Common myeloid progenitor, CD34-positive (primary cell): ENCODE data around the gene ETNK1.

Source experiments
- CTCF ChIA-PET: fragments of 350-600 bp; sonication (Branson Sonifier 250); formaldehyde crosslinking; loops from one replicate; lab custom pipeline; 2021; ENCODE audit warnings: antibody characterized with exemption; lab: Charles Lee
- POLR2A ChIA-PET: fragments of 350-600 bp; sonication (Branson Sonifier 250); formaldehyde crosslinking; loops from one replicate; lab custom pipeline; 2021; ENCODE audit warnings: antibody characterized with exemption; lab: Charles Lee
- DNase-seq, 3 donors: peaks; one replicate each; pipeline versions ENCODE4 v3.0.0 to v3.0.0-alpha.2; 2013
- H3K27ac ChIP-seq, 2 experiments: 1 replicate in 1 of 2; 2 replicates in 1 of 2; pipeline ENCODE4 v1.7.0; 2013; ENCODE audit warnings: inconsistent platforms in 2 of 2, low read length in 2 of 2, mild to moderate bottlenecking in 2 of 2, low read depth in 1 of 2, moderate library complexity in 1 of 2; ENCODE audit not compliant: severe bottlenecking in 2 of 2, insufficient read depth in 1 of 2, poor library complexity in 1 of 2
- H3K27me3 ChIP-seq, 5 experiments: replicated peaks in 2 of 5; 1 replicate in 3 of 5; 2 replicates in 2 of 5; pipeline versions ENCODE4 v1.6.1 to v1.7.0; 2013; ENCODE audit warnings: low read length in 4 of 5, mild to moderate bottlenecking in 2 of 5, moderate library complexity in 2 of 5, inconsistent platforms in 1 of 5; ENCODE audit not compliant: insufficient read depth in 5 of 5, control insufficient read depth in 4 of 5
- H3K36me3 ChIP-seq, 4 experiments: 1 replicate in 2 of 4; 2 replicates in 2 of 4; pipeline versions ENCODE4 v1.6.1 to v1.7.0; 2013; ENCODE audit warnings: low read length in 3 of 4, control low read depth in 1 of 4, mild to moderate bottlenecking in 1 of 4; ENCODE audit not compliant: control insufficient read depth in 4 of 4, insufficient read depth in 4 of 4
- H3K4me1 ChIP-seq, 4 experiments: 1 replicate in 3 of 4; 2 replicates in 1 of 4; pipeline versions ENCODE4 v1.6.1 to v1.7.1; 2013; ENCODE audit warnings: low read length in 3 of 4, mild to moderate bottlenecking in 3 of 4, control low read depth in 1 of 4, inconsistent platforms in 1 of 4, moderate library complexity in 1 of 4; ENCODE audit not compliant: control insufficient read depth in 4 of 4, insufficient read depth in 4 of 4; ENCODE audit errors: control extremely low read depth in 1 of 4
- H3K4me3 ChIP-seq, 7 experiments: 1 replicate in 4 of 7; 2 replicates in 3 of 7; pipeline versions ENCODE4 v1.5.1 to v1.7.0; 2013; ENCODE audit warnings: mild to moderate bottlenecking in 7 of 7, low read length in 6 of 7, moderate library complexity in 6 of 7, inconsistent platforms in 2 of 7, low read depth in 2 of 7, control low read depth in 1 of 7; ENCODE audit not compliant: insufficient read depth in 4 of 7, control insufficient read depth in 1 of 7; ENCODE audit errors: extremely low read depth in 1 of 7
- H3K9me3 ChIP-seq, 5 experiments: 1 replicate in 4 of 5; 2 replicates in 1 of 5; pipeline versions ENCODE4 v1.6.1 to v1.7.1; 2013; ENCODE audit warnings: low read length in 4 of 5, mild to moderate bottlenecking in 2 of 5, inconsistent platforms in 1 of 5, low read depth in 1 of 5, moderate library complexity in 1 of 5; ENCODE audit not compliant: control insufficient read depth in 4 of 5, insufficient read depth in 2 of 5; ENCODE audit errors: control extremely low read depth in 1 of 5
- WGBS: methylation state at CpG from one replicate; pipeline ENCODE4 v1.1.5; 2013; ENCODE audit not compliant: insufficient coverage; 5-methylcytosine and 5-hydroxymethylcytosine counted together

ETNK1 gene

DNA sequence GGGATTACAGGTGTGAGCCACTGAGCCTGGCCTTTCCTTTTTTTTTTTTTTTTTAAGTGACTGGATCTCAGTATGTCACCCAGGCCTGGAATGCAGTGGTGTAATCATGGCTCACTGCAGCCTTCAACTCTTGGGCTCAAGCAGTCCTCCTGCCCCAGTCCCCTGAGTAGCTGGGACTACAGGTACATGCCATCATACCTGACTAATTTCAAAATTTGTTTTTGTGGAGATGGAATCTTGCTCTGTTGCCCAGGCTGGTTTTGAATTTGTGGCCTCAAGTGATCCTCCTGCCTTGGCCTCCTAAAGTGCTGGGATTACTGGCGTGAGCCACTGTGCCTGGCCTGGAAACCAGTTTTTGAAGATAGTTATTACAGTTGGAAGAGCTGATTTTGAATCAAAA, 37.4 kb downstream of the ETNK1 start:
- no CpG with 5 or more reads among the region's 1 CpG for WGBS
- no peaks in the 10 kb centered on the region for H3K27me3 ChIP-seq
- H3K9me3 ChIP-seq: no peaks in the 10 kb centered on the region
- CTCF ChIA-PET: no interaction called here
- no peak overlapping the region for H3K4me3 ChIP-seq
- no peak for DNase-seq
- POLR2A ChIA-PET: no interaction called here
- peaks cover 6 to 22% (median 10%) of the 10 kb centered on the region in 4 experiments for H3K36me3 ChIP-seq
- no peak overlapping the region for H3K27ac ChIP-seq
- H3K4me1 ChIP-seq: no peaks in the 10 kb centered on the region

DNA sequence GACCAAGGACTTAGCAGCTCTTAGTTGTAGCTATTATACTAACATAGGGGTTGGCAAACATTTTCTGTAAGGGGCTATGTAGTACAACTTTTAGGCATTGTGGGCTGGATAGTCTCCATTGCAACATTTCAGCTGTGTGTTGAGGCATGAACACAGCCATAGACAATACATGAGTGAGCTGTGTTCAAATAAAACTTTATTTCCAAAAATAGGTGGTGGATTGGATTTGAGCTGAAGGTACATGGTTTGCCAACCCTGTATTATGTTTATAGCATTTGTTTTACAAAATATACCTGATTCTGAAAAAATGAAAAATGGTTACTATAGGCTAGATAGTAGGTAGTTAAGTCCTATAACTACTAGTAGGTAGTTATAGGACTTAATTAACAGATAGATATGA, 40.5 kb downstream of the ETNK1 start:
- H3K4me1 ChIP-seq: no peaks in the 10 kb centered on the region
- ChIA-PET POLR2A (no interaction called here), CTCF (interaction anchor here (0.6 to 1.4 kb wide), 3 partner anchors 9 to 162 kb away, joined by 3 read pairs; no protein-coding TSS in a partner anchor)
- H3K27ac ChIP-seq: no peak overlapping the region
- peaks cover 6 to 13% (median 9%) of the 10 kb centered on the region in 4 experiments for H3K36me3 ChIP-seq
- H3K9me3 ChIP-seq: no peaks in the 10 kb centered on the region
- no peak for DNase-seq
- H3K27me3 ChIP-seq: no peaks in the 10 kb centered on the region
- H3K4me3 ChIP-seq: no peak overlapping the region

GRCh38 chr12:22667122-22667521, 42.2 kb downstream of the ETNK1 start:
- no CpG with 5 or more reads among the region's 1 CpG for WGBS
- Histone ChIP-seq H3K27ac (no peak overlapping the region), H3K9me3 (no peaks in the 10 kb centered on the region), H3K4me1 (no peaks in the 10 kb centered on the region), H3K36me3 (peaks cover 6 to 14% (median 9%) of the 10 kb centered on the region in 4 experiments), H3K27me3 (no peaks in the 10 kb centered on the region), H3K4me3 (no peak overlapping the region)
- DNase-seq: no peak
- ChIA-PET CTCF (no interaction called here), POLR2A (no interaction called here)

- no peaks in the 10 kb centered on the region for H3K4me1 ChIP-seq
- H3K36me3 ChIP-seq: peaks cover 6 to 8% (median 8%) of the 10 kb centered on the region in 4 experiments
- 98% methylated on average over 5 of the region's 6 CpGs for WGBS
- H3K9me3 ChIP-seq: no peaks in the 10 kb centered on the region
- H3K4me3 ChIP-seq: no peak overlapping the region
- H3K27ac ChIP-seq: no peak overlapping the region
- H3K27me3 ChIP-seq: no peaks in the 10 kb centered on the region
- no peak for DNase-seq
- POLR2A ChIA-PET: interaction anchor here (0.7 kb wide), 1 partner anchor 145 kb away, joined by 3 read pairs; no protein-coding TSS in a partner anchor
- CTCF ChIA-PET: interaction anchor here (0.6 to 1.5 kb wide), 4 partner anchors 18 to 585 kb away, joined by 3 read pairs; no protein-coding TSS in a partner anchor
Observed at GRCh38 chr12:22668441-22668840, 43.5 kb downstream of the ETNK1 start.

DNA sequence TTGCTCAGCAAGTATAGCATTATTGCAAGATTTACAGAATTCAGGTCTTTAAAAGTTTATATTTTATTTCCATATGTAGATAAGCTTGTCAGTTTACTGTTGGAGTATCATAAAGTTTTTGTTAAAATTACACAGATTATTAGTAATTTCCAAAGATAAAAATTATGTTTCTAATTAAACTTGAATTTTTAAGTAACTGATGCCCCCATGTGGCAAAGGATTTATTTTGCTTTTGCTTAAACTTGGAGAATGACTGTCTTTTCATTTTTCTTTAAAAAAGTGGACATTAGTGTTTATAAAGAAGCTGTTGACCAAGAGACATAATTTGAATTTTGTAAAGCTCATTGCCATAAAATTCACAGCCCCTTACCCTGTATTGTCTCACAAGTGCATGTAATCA, 45.8 kb downstream of the ETNK1 start:
- Histone ChIP-seq H3K36me3 (peaks cover 10 to 23% (median 16%) of the 10 kb centered on the region in 4 experiments), H3K27ac (no peak overlapping the region), H3K4me1 (no peaks in the 10 kb centered on the region), H3K27me3 (no peaks in the 10 kb centered on the region), H3K4me3 (no peak overlapping the region), H3K9me3 (peaks cover 0 to 2% (median 0%) of the 10 kb centered on the region in 5 experiments)
- DNase-seq: peak in 2 of 3 donors; percentile 25 to 42
- ChIA-PET POLR2A (no interaction called here), CTCF (interaction anchor here (0.7 to 2.5 kb wide), 12 partner anchors 12 to 603 kb away, joined by 3 to 21 read pairs (median 3); no protein-coding TSS in a partner anchor)

DNA sequence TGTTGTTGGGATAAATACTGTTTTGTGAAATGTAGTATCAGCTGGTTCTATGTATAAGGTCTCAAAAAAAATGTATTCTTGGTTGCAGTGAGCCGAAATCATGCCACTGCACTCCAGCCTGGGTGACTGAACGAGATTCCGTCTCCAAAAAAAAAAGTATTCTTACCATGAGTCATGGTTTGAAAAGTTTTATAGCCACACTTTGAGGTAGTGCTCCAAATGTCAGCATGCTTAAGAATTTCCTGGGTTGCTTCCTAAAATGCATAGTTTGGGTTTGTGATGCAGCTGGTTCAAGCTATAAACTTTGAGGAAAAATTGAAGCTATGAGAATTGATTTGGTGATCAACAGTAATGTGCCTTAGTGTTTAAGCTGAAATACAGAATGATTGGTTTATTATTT, 48.0 kb downstream of the ETNK1 start:
- 100% methylated on average over 1 of the region's 3 CpGs for WGBS
- CTCF ChIA-PET: interaction anchor here (0.9 to 2.8 kb wide), 4 partner anchors 10 to 148 kb away, joined by 3 to 5 read pairs (median 4); no protein-coding TSS in a partner anchor

DNA sequence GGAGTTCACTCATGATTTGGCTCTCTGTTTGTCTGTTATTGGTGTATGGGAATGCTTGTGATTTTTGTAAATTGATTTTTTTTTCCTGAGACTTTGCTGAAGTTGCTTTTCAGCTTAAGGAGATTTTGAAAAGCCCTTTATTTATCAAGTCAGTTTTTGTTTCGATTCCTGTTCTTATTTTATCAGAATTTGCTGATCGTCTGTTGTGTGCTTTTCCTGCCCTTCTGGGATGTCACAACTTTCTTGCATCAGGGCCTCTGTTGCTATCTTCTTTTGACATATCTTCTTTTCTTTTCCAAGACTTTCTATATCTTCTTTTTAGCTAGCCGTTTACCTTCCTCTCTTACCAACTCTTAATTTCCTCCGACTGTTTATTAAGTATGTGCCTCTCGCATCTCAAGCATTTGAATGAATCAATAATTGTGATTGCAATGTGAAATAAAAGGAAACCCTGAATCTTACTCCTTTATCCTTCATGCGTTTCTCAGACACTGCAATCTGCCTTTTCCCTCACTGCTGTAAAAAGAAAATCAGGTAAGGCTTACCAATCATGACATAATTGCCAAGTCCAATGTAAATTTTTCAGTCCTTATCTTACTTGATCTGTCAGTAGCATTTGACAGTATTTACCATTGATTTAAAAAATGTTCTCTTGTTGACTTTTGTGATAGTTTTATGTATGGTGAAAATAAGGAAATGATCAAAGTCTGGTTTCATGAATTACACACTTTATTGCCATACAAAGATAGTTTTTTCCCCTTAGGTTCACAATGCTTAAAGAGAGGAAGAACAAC, 53.0 kb downstream of the ETNK1 start:
- H3K27me3 ChIP-seq: no peaks in the 10 kb centered on the region
- POLR2A ChIA-PET: no interaction called here
- no peak overlapping the region for H3K4me3 ChIP-seq
- WGBS: 100% methylated on average over 3 of the region's 6 CpGs
- DNase-seq: no peak
- H3K27ac ChIP-seq: no peak overlapping the region
- peaks cover 0 to 2% (median 0%) of the 10 kb centered on the region in 5 experiments for H3K9me3 ChIP-seq
- H3K36me3 ChIP-seq: peaks cover 12 to 57% (median 30%) of the 10 kb centered on the region in 4 experiments
- CTCF ChIA-PET: interaction anchor here (0.5 to 1.2 kb wide), 3 partner anchors 133 to 377 kb away, joined by 3 read pairs; no protein-coding TSS in a partner anchor
- no peaks in the 10 kb centered on the region for H3K4me1 ChIP-seq

More for the DNA sequence above, 48.0 kb downstream of the ETNK1 start:
- H3K27me3 ChIP-seq: no peaks in the 10 kb centered on the region
- H3K27ac ChIP-seq: peak overlapping the region in 1 of 2 experiments; percentile 20
- H3K4me1 ChIP-seq: no peaks in the 10 kb centered on the region
- H3K9me3 ChIP-seq: peaks cover 0 to 2% (median 0%) of the 10 kb centered on the region in 5 experiments
- POLR2A ChIA-PET: no interaction called here
- peaks cover 13 to 25% (median 17%) of the 10 kb centered on the region in 4 experiments for H3K36me3 ChIP-seq
- no peak overlapping the region for H3K4me3 ChIP-seq
- DNase-seq: no peak
